GM12872 (cell line): ENCODE results near the gene PRDM4.
A peak's percentile ranks its signal among the peaks of the same experiment; 100 is the strongest.

Experiments
- CTCF ChIP-seq: IDR thresholded peaks from 3 replicates; pipeline ENCODE4 v1.5.1; 2011; ENCODE audit warnings: low read depth, mild to moderate bottlenecking, low read length, moderate library complexity; ENCODE audit not compliant: insufficient read depth

The PRDM4 gene

GRCh38 chr12:107760809-107761501 lies at the start of gene PRDM4:
Gene PRDM4, minus strand, starts transcription at chr12:107761137. Its CDS starts 622 bp downstream, at chr12:107760515.
- peak; percentile 54; the same call in 1 of the 3 replicates for TF ChIP-seq CTCF

GRCh38 chr12:107807471-107808150 lies 46.7 kb upstream of the PRDM4 start:
- TF ChIP-seq CTCF, result no peak

- TF ChIP-seq CTCF, result no peak
These were observed 44.7 kb upstream of the PRDM4 start for GRCh38 chr12:107805488-107806180.

DNA sequence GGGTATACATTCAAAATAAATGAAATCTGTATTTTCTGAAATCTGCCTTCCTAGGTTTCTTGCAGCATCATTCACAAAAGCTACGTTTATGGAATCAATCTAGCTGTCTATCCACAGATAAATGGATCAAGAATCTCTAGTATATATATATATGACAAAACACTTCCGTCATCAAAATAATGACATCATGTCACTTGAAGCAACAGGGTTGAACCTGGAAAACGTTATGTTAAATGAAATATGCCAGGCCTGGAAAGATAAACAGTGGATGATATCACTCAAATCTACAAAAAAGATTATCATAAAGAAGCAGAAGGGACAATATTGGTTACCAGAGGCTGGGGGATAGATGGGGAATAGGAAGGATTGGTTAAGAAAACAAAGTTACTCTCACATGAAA lies 42.2 kb upstream of the PRDM4 start:
- no peak for TF ChIP-seq CTCF

DNA sequence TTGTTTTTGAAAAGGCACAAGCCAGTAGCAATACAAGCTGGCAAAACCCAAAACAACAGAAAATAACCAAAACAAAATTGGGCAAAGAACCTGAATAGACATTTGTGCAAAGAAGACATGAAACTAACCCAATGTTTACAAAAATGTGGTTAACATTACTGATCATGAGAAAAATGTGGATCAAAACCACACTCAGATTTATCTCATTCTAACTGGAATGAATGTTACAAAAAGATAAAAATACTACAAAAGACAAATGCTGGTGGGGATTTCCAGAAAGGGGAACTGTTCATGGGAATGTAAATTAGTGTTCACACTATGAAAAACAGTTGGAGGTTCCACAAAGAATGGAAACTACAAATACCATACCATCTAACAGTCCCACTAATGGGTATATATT lies 40.2 kb upstream of the PRDM4 start:
- TF ChIP-seq CTCF, result no peak

DNA sequence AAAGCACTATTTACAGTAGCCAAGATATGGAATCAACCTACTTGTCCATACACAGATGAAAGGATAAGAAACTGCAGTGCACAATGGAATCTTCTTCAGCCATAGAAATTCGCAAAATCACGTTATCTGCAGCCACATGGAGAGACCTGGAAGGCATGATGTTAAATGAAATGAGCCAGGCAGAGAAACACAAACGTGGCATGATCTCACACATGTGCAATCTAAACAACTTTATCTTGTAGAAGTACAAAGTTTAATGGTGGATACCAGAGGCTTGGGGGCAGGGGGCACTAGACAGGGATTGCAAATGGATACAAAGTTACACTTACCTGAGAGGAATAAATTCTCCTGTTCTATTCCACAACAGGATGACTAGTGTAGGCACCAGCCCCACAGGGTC lies 37.6 kb upstream of the PRDM4 start:
- TF ChIP-seq CTCF, result no peak

GRCh38 chr12:107794451-107794850 lies 33.5 kb upstream of the PRDM4 start:
- no peak for TF ChIP-seq CTCF
